ENCODE measurements around the gene CCDC78. TPM values are rescaled to one million over a fixed set of nuclear protein-coding genes. Genes with fewer than 3 reads are reported as not detected.

The CCDC78 gene
- total and polyA plus RNA-seq, 2 of the 13 experiments (the other 11 are each of a cell fraction or from before 2014, with no cell fraction given) = 0.53 to 1.5 TPM

DNA sequence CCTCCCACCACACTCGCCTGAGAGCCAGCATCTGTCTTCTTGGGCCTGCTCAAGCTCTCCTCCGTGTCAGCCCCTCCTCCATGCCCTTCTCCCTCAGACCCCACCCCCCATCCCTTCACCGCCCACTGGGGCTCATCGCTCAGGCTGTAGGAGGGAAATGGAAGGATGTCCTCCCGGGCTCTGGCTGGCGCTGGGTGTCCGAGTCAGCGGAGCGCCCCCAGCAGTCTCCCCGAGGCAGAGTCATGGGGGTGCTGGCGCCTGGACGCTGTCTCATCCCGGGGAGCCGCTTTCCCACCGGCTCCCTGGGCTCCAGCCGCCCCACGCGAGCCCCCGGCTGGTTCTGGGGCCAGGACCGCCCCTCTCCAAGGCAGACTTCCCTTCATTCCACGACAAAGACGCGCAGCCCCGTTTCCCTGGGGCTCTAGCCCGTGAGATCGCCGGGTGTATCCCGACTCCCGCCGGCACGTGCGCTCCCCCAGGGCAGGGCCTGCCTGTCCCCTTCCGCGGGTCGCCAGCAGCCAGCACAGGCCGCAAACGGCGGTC is 5.7 kb downstream of the CCDC78 start (continued):
- TF ChIP-seq NPAS2 (CRISPR knock-in tag; IDR thresholded peaks at IDR 0.05; ENCODE audit: borderline replicate concordance) (no peak), ZFP36 (IDR thresholded peaks at IDR 0.05; ENCODE audit: borderline replicate concordance, low read depth, low read length, partially characterized antibody) (no peak), ZFP62 (CRISPR knock-in tag; IDR thresholded peaks at IDR 0.05) (no peak), BHLHE40 (IDR thresholded peaks at IDR 0.05; ENCODE audit: low read length) (no peak), ZBTB20 (CRISPR knock-in tag; IDR thresholded peaks at IDR 0.05; ENCODE audit: borderline replicate concordance, low read depth) (0 out of 2 replicates have a peak, but pooled peaks have one; percentile 30), SRY (CRISPR knock-in tag; IDR thresholded peaks at IDR 0.05) (no peak), ESRRA (CRISPR knock-in tag; IDR thresholded peaks at IDR 0.05; ENCODE audit: low read depth) (no peak), ZNF577 (CRISPR knock-in tag; IDR thresholded peaks at IDR 0.05; ENCODE audit: borderline replicate concordance, low read depth) (no peak), MEIS1 (CRISPR knock-in tag; IDR thresholded peaks at IDR 0.05; ENCODE audit: borderline replicate concordance) (0 out of 2 replicates have a peak, but pooled peaks have one; percentile 1), ZNF234 (CRISPR knock-in tag; conservative IDR thresholded peaks at IDR 0.05) (no peak), ATF7 (IDR thresholded peaks at IDR 0.05) (no peak), ATF7 (CRISPR knock-in tag; IDR thresholded peaks at IDR 0.05) (no peak), ZBTB42 (CRISPR knock-in tag; IDR thresholded peaks at IDR 0.05) (no peak), ZNF782 (CRISPR knock-in tag; IDR thresholded peaks at IDR 0.05; ENCODE audit: borderline replicate concordance) (peak; percentile 40; the same call in 1 of the 2 replicates), ZNF367 (CRISPR knock-in tag; IDR thresholded peaks at IDR 0.05; ENCODE audit: borderline replicate concordance) (no peak), ZNF432 (CRISPR knock-in tag; IDR thresholded peaks at IDR 0.05; ENCODE audit: borderline replicate concordance) (no peak), SOX6 (IDR thresholded peaks at IDR 0.05) (no peak), SOX6 (CRISPR knock-in tag; IDR thresholded peaks at IDR 0.05) (no peak), ZNF569 (CRISPR knock-in tag; IDR thresholded peaks at IDR 0.05; ENCODE audit: borderline replicate concordance) (no peak), KLF9 (CRISPR knock-in tag; IDR thresholded peaks at IDR 0.05; ENCODE audit: low read depth) (no peak)
- TF ChIP-seq, protein P1, sequence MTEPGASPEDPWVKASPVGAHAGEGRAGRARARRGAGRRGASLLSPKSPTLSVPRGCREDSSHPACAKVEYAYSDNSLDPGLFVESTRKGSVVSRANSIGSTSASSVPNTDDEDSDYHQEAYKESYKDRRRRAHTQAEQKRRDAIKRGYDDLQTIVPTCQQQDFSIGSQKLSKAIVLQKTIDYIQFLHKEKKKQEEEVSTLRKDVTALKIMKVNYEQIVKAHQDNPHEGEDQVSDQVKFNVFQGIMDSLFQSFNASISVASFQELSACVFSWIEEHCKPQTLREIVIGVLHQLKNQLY (CRISPR knock-in tag; IDR thresholded peaks at IDR 0.05) = no peak
- TF ChIP-seq, protein P2, sequence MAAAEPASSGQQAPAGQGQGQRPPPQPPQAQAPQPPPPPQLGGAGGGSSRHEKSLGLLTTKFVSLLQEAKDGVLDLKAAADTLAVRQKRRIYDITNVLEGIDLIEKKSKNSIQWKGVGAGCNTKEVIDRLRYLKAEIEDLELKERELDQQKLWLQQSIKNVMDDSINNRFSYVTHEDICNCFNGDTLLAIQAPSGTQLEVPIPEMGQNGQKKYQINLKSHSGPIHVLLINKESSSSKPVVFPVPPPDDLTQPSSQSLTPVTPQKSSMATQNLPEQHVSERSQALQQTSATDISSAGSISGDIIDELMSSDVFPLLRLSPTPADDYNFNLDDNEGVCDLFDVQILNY (CRISPR knock-in tag; conservative IDR thresholded peaks at IDR 0.05) = no peak
- TF ChIP-seq, protein P3, sequence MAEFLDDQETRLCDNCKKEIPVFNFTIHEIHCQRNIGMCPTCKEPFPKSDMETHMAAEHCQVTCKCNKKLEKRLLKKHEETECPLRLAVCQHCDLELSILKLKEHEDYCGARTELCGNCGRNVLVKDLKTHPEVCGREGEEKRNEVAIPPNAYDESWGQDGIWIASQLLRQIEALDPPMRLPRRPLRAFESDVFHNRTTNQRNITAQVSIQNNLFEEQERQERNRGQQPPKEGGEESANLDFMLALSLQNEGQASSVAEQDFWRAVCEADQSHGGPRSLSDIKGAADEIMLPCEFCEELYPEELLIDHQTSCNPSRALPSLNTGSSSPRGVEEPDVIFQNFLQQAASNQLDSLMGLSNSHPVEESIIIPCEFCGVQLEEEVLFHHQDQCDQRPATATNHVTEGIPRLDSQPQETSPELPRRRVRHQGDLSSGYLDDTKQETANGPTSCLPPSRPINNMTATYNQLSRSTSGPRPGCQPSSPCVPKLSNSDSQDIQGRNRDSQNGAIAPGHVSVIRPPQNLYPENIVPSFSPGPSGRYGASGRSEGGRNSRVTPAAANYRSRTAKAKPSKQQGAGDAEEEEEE (CRISPR knock-in tag; IDR thresholded peaks at IDR 0.05; ENCODE audit: borderline replicate concordance) = no peak
- TF ChIP-seq, protein P4, sequence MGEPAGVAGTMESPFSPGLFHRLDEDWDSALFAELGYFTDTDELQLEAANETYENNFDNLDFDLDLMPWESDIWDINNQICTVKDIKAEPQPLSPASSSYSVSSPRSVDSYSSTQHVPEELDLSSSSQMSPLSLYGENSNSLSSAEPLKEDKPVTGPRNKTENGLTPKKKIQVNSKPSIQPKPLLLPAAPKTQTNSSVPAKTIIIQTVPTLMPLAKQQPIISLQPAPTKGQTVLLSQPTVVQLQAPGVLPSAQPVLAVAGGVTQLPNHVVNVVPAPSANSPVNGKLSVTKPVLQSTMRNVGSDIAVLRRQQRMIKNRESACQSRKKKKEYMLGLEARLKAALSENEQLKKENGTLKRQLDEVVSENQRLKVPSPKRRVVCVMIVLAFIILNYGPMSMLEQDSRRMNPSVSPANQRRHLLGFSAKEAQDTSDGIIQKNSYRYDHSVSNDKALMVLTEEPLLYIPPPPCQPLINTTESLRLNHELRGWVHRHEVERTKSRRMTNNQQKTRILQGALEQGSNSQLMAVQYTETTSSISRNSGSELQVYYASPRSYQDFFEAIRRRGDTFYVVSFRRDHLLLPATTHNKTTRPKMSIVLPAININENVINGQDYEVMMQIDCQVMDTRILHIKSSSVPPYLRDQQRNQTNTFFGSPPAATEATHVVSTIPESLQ (CRISPR knock-in tag; conservative IDR thresholded peaks at IDR 0.05) = no peak
- TF ChIP-seq, protein P5, sequence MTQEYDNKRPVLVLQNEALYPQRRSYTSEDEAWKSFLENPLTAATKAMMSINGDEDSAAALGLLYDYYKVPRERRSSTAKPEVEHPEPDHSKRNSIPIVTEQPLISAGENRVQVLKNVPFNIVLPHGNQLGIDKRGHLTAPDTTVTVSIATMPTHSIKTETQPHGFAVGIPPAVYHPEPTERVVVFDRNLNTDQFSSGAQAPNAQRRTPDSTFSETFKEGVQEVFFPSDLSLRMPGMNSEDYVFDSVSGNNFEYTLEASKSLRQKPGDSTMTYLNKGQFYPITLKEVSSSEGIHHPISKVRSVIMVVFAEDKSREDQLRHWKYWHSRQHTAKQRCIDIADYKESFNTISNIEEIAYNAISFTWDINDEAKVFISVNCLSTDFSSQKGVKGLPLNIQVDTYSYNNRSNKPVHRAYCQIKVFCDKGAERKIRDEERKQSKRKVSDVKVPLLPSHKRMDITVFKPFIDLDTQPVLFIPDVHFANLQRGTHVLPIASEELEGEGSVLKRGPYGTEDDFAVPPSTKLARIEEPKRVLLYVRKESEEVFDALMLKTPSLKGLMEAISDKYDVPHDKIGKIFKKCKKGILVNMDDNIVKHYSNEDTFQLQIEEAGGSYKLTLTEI (CRISPR knock-in tag; conservative IDR thresholded peaks at IDR 0.05) = no peak
